Glutamatergic neuron (in vitro differentiated cells): ENCODE measurements around the gene TRIM47. TPM values are rescaled to one million over a fixed set of nuclear protein-coding genes. Genes with fewer than 3 reads are reported as not detected.

Experiments used
- DNase-seq: peaks from one replicate; pipeline ENCODE4 v3.0.0; 2022
- H3K27ac Mint-ChIP-seq: one replicate; pipeline ENCODE4 v1.8.0; 2020; ENCODE audit warnings: mild to moderate bottlenecking, mixed read lengths, inconsistent platforms; ENCODE audit not compliant: unreplicated experiment
- H3K27me3 Mint-ChIP-seq: one replicate; pipeline ENCODE4 v1.8.0; 2020; ENCODE audit warnings: mild to moderate bottlenecking, moderate library complexity, mixed read lengths, inconsistent platforms; ENCODE audit not compliant: unreplicated experiment
- H3K36me3 Mint-ChIP-seq: one replicate; pipeline ENCODE4 v1.8.0; 2020; ENCODE audit warnings: mild to moderate bottlenecking, mixed read lengths, inconsistent platforms; ENCODE audit not compliant: unreplicated experiment
- H3K4me1 Mint-ChIP-seq: one replicate; pipeline ENCODE4 v1.8.0; 2020; ENCODE audit warnings: mild to moderate bottlenecking, low read depth, mixed read lengths, inconsistent platforms; ENCODE audit not compliant: unreplicated experiment
- H3K4me3 Mint-ChIP-seq: one replicate; pipeline ENCODE4 v1.8.0; 2020; ENCODE audit warnings: mild to moderate bottlenecking, mixed read lengths, inconsistent platforms; ENCODE audit not compliant: unreplicated experiment
- H3K9me3 Mint-ChIP-seq: one replicate; pipeline ENCODE4 v1.8.0; 2020; ENCODE audit warnings: mild to moderate bottlenecking, moderate library complexity, mixed read lengths, inconsistent platforms; ENCODE audit not compliant: unreplicated experiment
- total RNA-seq: library from RNA; stranded (reverse); fragmentation: NEBNext Ultra II Directional; extraction: Animal tissue kit (Norgen Biotek cat#: 25700); gene quantifications from one replicate; pipeline ENCODE4 v1.2.1, GENCODE V29; 2021; ENCODE audit not compliant: unreplicated experiment
- TF ChIP-seq, protein P1 (sequence below): fragments of 200-600 bp; sonication (generic); IDR thresholded peaks from one replicate; pipeline ENCODE4 v1.5.0; 2021; ENCODE audit not compliant: partially characterized antibody, unreplicated experiment

Gene TRIM47
- total RNA-seq, 1 donor from 2014 or later: 2.1 TPM

DNA sequence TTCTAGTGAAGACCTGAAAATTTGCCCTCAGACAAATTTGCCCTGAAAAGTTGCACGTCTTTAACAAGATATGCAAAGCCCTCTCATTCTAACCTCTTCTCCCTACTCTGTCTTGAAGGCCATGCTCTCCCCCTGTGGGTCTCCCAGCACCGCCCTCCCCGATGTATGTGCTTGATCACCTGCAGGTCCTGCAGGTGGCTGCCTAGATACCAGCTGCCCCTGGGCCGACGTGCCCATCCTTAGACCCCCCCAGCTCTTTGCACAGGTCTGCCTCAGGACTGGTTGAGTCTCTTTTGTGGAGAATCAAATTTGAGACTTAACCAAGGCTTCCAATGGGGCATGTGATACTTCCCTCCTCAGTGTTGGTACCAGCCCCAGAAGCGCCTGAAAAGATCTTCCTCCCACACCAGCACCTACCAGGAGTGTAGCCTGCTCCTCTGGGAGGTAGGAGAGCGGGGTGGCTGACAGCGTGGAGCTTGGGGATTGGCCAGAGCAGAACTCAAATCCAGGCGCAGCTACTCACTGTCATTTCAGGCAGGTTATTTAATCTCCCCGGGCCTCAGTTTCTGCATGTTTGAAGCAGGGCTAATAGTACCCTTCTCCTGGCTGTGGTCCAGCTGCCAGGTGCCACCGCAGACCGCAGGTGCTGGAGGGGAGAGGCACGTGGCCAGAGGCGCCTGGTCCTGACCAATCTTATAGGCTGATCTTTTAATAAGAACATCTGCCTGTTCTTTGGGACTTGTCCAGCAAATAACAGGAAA lies 30.9 kb upstream of the TRIM47 start:
- TF ChIP-seq, protein P1, sequence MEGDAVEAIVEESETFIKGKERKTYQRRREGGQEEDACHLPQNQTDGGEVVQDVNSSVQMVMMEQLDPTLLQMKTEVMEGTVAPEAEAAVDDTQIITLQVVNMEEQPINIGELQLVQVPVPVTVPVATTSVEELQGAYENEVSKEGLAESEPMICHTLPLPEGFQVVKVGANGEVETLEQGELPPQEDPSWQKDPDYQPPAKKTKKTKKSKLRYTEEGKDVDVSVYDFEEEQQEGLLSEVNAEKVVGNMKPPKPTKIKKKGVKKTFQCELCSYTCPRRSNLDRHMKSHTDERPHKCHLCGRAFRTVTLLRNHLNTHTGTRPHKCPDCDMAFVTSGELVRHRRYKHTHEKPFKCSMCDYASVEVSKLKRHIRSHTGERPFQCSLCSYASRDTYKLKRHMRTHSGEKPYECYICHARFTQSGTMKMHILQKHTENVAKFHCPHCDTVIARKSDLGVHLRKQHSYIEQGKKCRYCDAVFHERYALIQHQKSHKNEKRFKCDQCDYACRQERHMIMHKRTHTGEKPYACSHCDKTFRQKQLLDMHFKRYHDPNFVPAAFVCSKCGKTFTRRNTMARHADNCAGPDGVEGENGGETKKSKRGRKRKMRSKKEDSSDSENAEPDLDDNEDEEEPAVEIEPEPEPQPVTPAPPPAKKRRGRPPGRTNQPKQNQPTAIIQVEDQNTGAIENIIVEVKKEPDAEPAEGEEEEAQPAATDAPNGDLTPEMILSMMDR: no peak
- peaks cover 6% of the 10 kb centered on the region for H3K27me3 Mint-ChIP-seq
- peaks cover 1% of the 10 kb centered on the region for H3K4me1 Mint-ChIP-seq
- H3K27ac Mint-ChIP-seq: peak overlapping the region; percentile 33
- H3K4me3 Mint-ChIP-seq: peak overlapping the region; percentile 20
- no peaks in the 10 kb centered on the region for H3K36me3 Mint-ChIP-seq
- H3K9me3 Mint-ChIP-seq: peaks cover 1% of the 10 kb centered on the region
- DNase-seq: no peak

DNA sequence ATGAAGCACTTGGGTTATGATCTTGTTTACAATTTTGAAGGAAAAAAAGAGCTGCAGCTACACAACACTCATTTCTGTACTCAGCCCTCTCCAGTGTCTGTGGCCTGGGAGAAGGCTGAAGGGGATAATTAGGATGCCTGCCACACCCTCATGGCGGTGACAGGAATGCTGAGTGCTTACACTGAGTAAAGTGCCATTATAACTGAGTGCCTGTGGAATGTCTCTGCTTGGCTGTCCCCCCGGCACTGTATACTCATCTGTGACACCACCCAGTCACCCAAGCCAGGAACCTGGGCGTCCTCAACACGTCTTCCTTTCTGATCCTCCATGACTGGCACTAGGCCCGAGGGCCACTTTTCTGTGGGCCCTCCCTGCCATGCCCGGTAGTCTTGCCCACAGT lies 29.8 kb upstream of the TRIM47 start:
- Mint-ChIP-seq H3K27me3 (peaks cover 6% of the 10 kb centered on the region), H3K27ac (no peak overlapping the region), H3K36me3 (no peaks in the 10 kb centered on the region), H3K4me3 (no peak overlapping the region), H3K9me3 (peaks cover 4% of the 10 kb centered on the region), H3K4me1 (no peaks in the 10 kb centered on the region)
- TF ChIP-seq, protein P1: no peak
- no peak for DNase-seq

DNA sequence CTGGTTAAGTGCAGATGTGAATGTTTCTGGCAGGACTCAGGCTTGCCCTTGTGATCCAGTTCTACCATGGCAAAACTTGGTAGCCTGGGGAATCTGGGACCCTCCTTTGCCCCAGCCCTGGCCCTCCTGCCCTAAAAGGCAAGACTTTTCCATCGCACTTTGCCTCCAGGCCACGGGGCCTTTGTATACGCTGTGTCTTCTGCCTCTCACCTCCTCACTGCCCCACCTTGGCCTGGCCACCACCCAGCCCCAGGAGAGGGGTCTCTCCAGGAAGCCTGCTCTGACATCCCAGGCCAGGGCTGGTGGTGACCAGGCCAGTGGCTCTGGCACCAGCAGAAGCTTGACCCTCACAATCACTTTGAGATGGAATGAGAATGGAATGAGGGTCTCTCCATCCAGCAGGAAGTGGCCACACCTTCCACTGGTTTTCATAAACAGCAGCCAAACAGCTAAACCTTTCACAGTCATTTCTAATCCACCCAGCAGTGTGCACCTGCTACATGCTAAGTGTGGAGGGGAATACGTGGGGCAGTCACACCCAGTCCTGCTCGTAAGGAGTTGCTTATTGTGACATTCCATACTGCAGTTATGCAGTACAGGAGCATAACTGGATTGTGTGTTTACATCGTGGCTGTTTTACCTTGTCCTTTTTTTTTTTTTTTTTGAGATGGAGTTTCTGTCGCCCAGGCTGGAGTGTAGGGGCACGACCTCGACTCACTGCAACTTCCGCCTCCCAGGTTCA lies 27.9 kb upstream of the TRIM47 start:
- no peak overlapping the region for H3K4me3 Mint-ChIP-seq
- no peaks in the 10 kb centered on the region for H3K4me1 Mint-ChIP-seq
- H3K27ac Mint-ChIP-seq: no peak overlapping the region
- H3K9me3 Mint-ChIP-seq: peaks cover 4% of the 10 kb centered on the region
- TF ChIP-seq, protein P1: no peak
- H3K36me3 Mint-ChIP-seq: no peaks in the 10 kb centered on the region
- no peak for DNase-seq
- H3K27me3 Mint-ChIP-seq: peaks cover 8% of the 10 kb centered on the region

DNA sequence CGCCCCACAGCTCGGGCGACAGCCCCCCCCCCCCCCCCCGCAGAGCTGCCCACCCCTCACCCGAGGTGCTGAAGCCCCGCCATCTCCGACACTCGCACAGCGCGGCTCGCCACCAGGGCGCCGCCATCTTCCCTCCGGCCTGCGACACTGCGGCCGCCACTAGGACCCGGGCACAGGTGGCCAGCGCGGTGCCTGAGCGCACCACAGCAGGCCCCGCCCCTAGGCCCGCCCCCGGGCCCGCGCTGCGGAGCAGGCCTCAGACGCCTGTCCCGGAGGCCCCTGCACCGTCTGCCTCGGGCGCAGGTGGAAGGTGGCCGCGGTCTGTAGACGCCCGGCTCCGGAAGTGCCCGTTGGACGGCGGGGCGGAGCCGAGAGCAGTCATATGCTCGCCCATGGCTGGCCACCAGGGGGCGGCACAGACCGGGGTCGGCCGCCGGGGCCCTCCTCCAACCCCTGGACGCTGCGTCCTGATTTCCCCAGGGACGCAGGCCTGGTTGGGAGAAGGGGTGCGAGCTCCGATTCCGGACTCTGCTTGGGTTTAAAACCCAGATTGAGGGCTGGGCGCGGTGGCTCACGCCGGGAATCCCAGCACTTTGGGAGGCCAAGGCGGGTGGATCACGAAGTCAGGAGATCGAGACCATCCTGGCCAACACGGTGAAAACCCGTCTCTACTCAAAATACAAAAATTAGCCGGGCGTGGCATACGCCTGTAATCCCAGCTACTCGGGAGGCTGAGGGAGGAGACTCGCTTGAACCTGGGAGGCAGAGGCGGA lies 26.6 kb upstream of the TRIM47 start, which contains the start of gene MRPL38:
TSS of gene MRPL38 (minus strand) at position 136 of the 773 bp plus-strand sequence. CDS start at position 127, 9 bp downstream.
- Mint-ChIP-seq H3K27ac (peak within 1 kb of the TSS; percentile 90), H3K27me3 (peaks cover 8% of the 10 kb centered on the region), H3K4me1 (no peaks in the 10 kb centered on the region), H3K36me3 (no peaks in the 10 kb centered on the region), H3K4me3 (peak within 1 kb of the TSS; percentile 94), H3K9me3 (peaks cover 4% of the 10 kb centered on the region)
- peak; percentile 97 for DNase-seq
- TF ChIP-seq, protein P1: peak; percentile 100
